ENCODE measurements around the gene COL6A2. TPM values are rescaled to one million over a fixed set of nuclear protein-coding genes. Genes with fewer than 3 reads are reported as not detected.
"Not testable (repeated sequence)": the region's sequence is repeated elsewhere in the genome, so short reads cannot be mapped to it uniquely, and the experiment has no call there.

Gene COL6A2
- total RNA-seq, 1 experiment from 2014 or later, result 120 TPM

DNA sequence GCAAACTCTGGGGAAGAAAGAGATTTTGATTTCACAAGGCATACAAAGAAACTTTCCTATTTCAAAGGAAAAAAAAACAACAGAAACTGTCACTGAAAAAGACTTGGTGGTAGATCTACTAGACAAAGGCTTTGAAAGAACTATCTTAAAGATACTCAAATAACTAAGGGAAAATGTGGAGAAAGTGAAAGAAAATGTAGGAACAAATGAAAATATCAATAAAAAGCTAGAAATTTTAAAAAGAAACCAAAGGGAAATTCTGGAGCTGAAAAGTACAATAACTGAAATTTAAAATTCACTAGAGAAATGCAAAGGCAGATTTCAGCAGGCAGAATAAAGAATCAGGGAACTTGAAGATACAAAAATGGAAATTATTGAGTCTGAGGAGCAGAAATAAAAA is 6.2 kb downstream of the COL6A2 start:
- in situ Hi-C loops (cut with HindIII; ENCODE audit: low pct_unique_long_range_greater_than_20kb, low sequenced_read_pairs), result no loop called here

DNA sequence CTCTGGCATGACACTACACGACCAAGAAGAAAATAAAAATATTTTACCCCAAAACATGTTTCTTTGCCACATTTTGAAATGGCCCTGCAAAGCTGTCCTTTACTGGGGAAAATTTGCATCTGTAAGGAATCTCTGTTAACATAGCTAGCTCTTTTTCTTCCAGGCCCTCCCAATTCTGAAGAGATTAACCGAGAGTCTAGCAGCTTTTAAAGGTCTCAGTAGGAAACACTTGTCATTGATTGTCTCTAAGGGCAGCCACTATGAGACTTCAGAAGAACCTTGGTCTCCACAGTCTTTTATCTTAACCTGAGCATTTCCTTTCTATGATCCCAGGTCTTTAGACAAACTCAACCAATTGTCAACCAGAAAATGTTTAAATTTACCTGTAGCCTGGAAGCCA is 9.5 kb downstream of the COL6A2 start:
- in situ Hi-C loops (cut with HindIII; ENCODE audit: low pct_unique_long_range_greater_than_20kb, low sequenced_read_pairs); DNase-seq (ENCODE audit: low read depth): not testable (repeated sequence)

More for the DNA sequence above, 6.2 kb downstream of the COL6A2 start:
- DNase-seq (ENCODE audit: low read depth), result no peak

DNA sequence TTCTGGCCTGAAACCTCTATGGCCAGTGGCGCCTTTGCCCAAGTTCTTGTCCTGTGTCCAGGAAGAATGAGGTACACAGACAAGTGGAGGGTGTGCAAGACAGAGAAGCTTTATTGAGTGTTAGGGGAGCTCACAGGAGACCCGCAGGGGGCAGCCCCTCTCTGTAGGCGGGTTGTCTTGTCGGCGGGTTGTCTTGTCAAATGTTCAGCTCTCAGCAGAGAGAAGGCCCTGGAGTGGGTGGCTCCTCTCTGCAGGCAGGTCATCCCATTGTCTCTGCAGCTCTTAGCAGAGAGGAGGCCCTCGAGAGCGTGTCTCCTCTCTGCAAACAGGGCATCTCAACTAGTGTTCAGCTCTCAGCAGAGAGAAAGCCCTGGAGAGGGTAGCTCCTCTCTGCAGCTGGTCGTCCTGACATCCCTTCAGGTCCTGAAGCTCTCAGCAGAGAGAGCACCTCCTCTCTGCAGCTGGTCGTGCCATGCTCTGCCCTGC is 11.0 kb downstream of the COL6A2 start:
- in situ Hi-C loops (cut with HindIII; ENCODE audit: low pct_unique_long_range_greater_than_20kb, low sequenced_read_pairs), result no loop called here
- no peak for DNase-seq (ENCODE audit: low read depth)

DNA sequence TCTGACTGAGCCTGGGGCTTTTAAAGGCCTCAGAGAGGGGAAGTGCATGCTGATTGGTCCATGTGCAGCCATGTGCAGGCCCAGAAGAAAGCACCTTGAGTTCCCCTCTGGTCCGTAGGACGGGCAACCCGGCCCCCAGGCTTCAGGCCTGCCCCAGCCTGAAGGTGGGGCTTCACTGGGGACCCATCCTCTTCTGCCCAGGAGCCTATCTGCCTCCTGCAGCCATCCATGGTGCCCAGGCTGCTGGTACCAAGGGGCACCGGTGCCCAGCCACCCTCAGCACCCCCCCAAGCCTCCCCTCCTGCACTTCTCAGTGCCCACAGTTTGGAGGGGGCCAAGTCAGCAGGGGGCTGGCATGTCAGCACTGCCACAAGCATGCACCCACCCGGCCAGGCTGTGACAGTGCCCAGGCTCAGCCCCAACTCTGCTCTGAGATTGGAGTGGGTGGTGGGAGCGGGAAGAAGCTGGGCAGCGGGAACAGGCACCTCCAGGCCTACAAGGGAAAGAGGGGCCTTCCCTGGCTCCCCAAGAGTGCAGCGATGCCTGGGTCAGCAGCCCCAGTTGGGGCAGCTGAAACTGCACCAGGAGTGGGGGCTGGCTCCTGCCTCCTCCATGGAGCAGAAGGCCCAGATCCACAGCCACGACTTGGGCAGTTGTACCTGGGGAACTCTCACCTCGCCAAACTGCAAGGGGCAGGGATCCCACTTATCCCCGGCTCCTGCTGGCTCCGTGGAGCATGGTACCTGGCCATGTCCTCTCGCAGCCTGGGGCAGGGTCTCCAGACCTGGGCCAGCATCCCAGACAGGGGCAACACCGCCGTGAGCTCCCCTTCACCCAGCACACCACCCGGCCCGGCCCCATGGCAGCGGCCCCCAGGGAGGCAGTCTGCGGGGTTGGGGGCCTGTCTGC is 11.7 kb downstream of the COL6A2 start:
- DNase-seq (ENCODE audit: low read depth), result no peak
- in situ Hi-C loops (cut with HindIII; ENCODE audit: low pct_unique_long_range_greater_than_20kb, low sequenced_read_pairs), result no loop called here

DNA sequence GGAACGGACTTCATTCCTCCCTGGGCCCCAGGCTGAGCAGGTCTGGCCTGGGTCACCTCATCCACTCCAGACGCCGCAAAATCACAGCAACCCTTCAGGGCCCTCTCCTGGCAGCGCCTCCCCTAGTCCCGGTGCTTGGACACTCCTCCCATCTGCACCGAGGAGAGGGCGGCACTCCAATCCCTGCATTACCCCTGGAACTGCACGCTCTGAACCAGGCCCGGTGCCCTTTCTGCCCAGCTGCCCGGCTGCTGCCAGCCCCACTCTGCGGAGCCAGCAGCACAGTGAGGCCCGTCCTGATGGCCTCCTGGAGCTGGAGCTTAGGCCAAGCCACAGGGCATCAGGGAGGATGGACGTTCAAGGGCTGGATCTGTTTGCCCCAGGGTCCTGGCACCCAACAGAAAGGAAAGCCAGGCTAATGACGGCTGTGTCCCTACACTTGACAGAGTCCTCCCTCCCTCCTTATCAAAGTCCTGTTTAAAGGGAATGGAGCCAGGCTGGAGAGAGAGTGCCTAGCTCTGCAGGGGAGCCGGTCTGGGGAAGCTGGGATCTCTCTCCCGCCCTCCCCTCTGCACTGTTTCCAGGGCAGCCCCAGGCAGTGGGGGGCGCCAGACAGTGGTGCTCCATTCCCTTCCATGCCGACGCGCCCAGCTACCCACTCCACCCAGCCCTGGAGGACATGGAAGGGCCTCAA is 12.7 kb downstream of the COL6A2 start:
- in situ Hi-C loops (cut with HindIII; ENCODE audit: low pct_unique_long_range_greater_than_20kb, low sequenced_read_pairs), result no loop called here

DNA sequence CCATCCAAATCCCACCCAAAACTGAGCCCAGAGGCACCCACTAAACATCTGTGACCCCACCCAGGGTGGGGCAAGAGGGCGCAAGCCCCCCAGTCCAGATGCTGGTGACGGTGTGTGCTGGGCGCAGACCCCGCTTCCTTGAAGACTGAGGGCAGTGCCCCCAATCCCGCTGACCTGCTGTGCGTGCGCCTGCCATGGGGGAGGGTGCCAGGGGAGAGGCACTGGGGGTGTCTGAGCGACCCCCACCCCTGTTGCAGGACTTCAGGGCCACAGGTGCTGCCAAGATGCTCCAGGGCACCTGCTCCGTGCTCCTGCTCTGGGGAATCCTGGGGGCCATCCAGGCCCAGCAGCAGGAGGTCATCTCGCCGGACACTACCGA is 13.3 kb downstream of the COL6A2 start:
- in situ Hi-C loops (cut with HindIII; ENCODE audit: low pct_unique_long_range_greater_than_20kb, low sequenced_read_pairs), result no loop called here
- DNase-seq (ENCODE audit: low read depth), result no peak

More for the DNA sequence above, 12.7 kb downstream of the COL6A2 start:
- DNase-seq (ENCODE audit: low read depth), result no peak

DNA sequence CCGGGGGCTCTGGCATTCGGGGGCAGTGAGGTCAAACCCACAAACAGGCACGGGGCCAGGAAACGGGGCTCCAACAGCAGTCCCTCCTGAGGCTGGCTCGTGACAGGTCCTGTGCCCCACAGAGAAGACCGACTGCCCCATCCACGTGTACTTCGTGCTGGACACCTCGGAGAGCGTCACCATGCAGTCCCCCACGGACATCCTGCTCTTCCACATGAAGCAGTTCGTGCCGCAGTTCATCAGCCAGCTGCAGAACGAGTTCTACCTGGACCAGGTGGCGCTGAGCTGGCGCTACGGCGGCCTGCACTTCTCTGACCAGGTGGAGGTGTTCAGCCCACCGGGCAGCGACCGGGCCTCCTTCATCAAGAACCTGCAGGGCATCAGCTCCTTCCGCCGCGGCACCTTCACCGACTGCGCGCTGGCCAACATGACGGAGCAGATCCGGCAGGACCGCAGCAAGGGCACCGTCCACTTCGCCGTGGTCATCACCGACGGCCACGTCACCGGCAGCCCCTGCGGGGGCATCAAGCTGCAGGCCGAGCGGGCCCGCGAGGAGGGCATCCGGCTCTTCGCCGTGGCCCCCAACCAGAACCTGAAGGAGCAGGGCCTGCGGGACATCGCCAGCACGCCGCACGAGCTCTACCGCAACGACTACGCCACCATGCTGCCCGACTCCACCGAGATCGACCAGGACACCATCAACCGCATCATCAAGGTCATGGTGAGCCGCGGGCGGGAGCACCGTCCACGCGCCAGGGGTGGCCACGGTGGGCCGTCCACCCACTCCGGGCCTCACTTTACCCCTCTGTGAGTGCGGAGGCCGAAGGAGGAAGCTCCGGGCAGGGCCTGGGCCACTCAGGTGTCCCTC is 14.2 kb downstream of the COL6A2 start:
- DNase-seq (ENCODE audit: low read depth), result no peak
- in situ Hi-C loops (cut with HindIII; ENCODE audit: low pct_unique_long_range_greater_than_20kb, low sequenced_read_pairs), result no loop called here

DNA sequence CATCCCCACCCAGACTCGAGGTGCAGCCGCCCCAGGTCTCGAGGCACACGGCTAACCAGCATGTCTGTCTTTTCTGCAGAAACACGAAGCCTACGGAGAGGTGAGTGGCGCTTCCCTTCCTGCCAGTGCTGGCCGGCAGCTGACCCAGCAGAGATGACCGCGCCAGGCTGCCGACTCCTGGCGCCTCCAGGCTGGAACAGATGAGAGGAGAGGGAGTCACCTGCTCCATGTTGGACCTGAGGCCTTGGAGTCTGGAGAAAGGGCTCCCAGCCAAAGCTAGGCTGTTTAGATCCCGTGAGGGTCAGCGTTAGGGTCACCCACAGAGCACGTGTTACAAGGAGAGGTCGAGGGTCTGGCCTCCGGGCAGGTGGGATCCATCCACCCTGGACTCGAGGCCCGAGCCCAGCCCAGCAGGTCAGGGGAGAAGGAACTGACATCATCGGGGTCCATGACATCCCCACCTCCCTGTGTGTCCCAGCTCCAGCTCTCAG is 14.9 kb downstream of the COL6A2 start:
- in situ Hi-C loops (cut with HindIII; ENCODE audit: low pct_unique_long_range_greater_than_20kb, low sequenced_read_pairs), result no loop called here

DNA sequence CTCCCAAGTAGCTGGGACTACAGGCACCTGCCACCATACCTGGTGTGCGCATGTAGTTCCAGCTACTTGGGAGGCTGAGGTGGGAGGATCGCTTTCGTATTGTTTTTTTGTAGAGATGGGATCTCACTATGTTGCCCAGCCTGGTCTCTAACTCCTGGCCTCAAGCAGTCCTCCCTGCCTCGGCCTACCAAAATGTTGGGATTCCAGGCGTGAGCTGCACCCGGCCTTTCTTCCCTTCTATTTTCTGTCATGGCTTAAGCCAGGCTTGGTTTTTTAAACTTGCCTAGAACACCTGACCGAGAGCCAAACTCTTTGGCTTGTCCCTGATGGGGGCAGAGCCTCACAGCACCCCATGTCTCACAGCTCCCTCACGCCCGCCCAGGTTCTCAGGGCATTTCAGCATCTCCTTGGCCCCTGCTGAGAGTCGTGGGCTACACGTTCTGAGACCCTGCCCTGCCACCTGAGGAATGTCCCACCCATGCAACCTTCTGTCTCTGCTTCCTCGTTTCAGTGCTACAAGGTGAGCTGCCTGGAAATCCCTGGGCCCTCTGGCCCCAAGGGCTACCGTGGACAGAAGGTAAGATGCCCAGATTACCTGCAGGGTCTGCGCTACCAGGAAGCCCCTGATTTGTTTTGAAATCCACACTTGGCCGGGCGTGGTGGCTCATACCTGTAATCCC is 15.7 kb downstream of the COL6A2 start:
- in situ Hi-C loops (cut with HindIII; ENCODE audit: low pct_unique_long_range_greater_than_20kb, low sequenced_read_pairs), result no loop called here
- DNase-seq (ENCODE audit: low read depth), result no peak

More for the DNA sequence above, 14.9 kb downstream of the COL6A2 start:
- DNase-seq (ENCODE audit: low read depth), result no peak

DNA sequence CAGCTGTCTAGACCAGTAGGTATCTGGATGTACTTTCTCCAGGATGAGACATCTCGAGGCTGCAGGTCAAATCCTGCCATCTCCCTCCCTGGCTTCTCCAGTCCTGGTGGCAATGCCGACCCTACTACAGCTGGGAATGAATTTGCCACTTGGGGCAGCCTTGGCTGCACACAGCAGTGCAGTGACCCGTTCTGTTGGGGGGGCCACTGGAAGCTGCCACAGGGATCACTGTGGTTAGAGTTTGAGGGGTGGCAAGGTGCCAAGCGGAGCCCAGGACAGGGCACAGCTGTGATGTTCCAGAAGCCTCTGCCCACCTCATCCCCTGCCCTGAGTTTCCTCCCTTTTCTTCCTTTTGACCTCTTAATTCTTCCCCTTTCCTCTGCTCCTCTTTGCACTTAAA is 17.1 kb downstream of the COL6A2 start:
- in situ Hi-C loops (cut with HindIII; ENCODE audit: low pct_unique_long_range_greater_than_20kb, low sequenced_read_pairs), result no loop called here
- no peak for DNase-seq (ENCODE audit: low read depth)

DNA sequence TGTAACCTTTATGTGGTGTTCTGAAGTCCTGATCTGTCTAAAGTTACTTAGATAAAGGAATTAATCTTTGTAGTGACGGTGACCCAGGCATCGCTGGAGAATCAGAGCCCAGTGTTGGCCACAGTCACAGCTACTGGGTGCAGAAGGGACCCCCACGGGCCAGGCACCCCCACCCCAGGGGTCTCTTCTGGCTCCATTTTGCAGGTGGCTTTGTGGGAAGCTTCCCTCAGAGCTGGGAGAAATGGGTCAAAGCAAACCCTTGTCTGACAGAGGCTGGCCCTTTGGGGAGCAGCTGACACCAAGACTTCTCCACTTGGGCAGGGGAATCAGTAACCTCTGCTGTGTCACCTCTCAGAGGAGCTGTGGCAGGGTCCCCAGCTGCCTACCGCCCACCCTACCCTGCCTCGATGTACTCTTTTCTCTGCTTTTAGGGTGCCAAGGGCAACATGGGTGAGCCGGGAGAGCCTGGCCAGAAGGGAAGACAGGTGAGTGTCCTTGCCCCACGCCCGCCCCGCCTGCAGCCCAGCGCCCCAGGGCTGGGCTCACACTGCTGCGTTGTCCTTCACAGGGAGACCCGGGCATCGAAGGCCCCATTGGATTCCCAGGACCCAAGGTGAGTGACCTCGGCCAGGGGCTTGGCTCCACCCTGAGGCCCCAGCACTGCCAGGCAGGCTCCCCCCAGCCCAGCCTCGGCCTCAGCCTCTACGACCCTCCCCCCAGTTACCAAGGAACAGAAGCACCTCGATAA is 17.7 kb downstream of the COL6A2 start:
- in situ Hi-C loops (cut with HindIII; ENCODE audit: low pct_unique_long_range_greater_than_20kb, low sequenced_read_pairs), result no loop called here
- DNase-seq (ENCODE audit: low read depth), result no peak

DNA sequence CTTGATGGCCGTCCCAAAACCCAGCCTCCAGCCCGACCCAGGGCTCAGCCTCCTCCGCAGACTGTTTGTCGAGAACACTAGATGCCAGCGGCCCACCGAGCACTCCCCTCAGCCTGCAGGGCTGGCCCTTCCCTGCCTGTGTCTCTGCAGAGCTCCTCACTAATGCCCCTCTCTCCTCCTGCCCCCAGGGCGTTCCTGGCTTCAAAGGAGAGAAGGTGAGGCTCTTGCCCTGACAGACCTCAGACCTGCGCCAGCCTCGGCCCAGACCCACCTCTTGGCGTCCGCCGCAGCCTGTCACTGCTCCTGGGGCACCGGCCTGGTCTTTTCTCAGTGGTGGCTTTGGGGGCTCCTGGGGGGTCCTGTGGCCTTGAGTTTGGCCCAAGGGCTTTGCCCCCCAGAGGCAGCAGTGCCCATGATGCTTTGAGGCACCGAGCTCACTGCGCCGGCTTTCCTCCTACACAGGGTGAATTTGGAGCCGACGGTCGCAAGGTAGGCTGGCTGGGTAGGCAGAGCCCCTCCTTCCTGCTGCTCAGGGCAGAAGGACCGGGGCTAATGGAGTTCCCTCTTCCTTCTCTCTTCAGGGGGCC is 18.4 kb downstream of the COL6A2 start:
- no peak for DNase-seq (ENCODE audit: low read depth)
- in situ Hi-C loops (cut with HindIII; ENCODE audit: low pct_unique_long_range_greater_than_20kb, low sequenced_read_pairs), result no loop called here

DNA sequence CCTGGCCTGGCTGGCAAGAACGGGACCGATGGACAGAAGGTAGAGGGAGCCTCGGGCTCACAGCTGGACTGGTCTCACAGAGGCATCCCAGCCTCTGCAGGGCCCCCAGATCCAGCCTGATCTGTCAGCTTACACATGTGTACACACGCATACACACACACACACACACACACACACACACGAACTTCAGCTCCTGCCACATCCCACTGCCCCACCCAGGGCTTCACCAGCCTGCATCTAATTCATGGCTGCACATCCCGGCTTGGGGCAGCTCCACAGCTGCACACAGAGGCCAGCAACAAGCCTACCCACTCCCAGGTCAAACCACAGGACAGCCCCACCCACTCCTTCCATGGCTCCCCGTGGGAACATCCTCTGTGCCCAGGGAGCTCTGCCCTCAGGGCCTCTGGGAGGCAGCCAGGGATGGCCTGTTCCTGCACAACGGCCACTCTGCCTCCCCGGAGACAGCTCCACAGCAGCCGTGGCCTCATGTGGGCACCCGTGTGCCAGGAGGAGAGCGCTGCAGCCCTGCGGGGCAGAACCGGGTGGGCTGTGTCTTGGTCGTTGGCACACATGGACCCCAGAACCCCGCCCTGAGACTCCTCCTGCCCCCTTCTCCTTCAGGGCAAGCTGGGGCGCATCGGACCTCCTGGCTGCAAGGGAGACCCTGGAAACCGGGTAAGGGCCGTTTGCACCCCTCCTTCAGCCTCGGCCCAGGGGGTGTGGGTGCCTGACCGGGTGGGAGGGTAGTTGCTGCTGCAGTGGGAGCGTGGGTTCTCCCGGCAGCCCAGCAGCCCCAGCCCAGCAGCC is 19.1 kb downstream of the COL6A2 start:
- peak; percentile 28 for DNase-seq (ENCODE audit: low read depth)
- in situ Hi-C loops (cut with HindIII; ENCODE audit: low pct_unique_long_range_greater_than_20kb, low sequenced_read_pairs), result no loop called here

DNA sequence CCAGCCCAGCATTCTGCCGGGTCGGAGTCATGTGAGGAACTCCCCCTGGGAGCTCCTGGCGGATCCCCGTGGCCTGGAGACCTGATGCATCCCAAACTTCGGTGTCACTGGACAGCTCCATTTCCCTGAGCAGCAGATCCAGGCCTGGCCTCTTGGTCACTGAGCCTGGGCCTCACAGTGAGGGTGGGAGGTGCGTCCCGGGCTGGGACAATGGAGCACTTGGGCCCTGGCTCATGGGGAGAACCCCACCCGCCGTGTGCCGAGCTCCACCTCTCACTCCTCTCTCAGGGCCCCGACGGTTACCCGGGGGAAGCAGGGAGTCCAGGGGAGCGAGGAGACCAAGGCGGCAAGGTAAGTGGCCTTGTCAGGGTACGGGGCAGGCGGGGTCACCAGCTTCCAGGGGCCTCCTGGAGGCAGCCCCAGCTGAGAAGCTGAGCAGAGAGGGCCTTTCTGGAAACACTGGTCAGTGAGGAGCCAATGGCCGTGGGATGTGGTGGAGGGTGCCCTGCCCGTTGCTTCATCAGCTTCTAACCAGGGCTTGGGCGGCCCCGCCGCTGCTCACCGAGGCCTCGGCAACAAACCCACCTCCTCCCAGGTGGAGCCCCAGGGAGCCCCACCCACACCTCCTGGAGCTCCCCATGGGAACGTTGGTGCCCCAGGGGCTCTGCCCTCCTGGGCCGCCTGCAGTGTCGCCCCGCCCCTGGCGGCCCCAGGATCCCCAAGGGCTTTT is 19.8 kb downstream of the COL6A2 start:
- in situ Hi-C loops (cut with HindIII; ENCODE audit: low pct_unique_long_range_greater_than_20kb, low sequenced_read_pairs), result no loop called here
- DNase-seq (ENCODE audit: low read depth), result no peak

DNA sequence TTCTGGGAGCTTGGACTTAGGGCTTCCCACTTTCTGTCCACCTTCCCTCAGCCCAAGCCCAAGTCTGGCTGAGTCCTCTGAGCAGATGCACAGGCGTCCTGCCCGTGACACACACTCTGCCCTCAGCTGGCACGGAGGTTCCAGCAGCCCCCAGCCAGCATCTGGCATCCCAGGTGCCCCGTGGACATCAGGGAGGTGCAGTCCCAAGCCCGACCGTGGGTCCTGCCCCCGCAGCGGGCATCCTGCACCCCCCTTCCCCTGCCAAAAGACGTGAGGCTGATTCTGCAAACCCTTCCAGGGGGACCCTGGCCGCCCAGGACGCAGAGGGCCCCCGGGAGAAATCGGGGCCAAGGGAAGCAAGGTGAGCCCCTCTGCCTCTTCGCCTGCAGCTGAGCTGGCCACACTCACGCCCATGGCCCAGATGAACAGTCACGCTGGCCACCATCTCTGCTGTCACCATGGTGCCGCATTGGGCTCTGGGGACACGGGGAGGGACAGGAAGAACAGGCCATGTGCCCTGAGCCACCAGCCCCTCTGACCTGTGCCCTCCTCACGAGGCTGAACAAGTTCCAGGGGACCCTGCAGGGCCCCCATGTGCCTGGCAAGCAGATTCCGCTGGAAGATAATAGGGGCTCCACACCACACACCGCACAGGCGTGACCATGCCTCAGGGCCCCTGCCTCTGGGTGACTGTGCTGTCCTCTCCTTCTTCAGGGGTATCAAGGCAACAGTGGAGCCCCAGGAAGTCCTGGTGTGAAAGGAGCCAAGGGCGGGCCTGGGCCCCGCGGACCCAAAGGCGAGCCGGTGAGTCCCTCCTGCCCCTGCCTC is 20.6 kb downstream of the COL6A2 start:
- DNase-seq (ENCODE audit: low read depth), result no peak
- in situ Hi-C loops (cut with HindIII; ENCODE audit: low pct_unique_long_range_greater_than_20kb, low sequenced_read_pairs), result no loop called here
